Measurements from ENCODE around the gene GRM1.

GRM1 gene

DNA sequence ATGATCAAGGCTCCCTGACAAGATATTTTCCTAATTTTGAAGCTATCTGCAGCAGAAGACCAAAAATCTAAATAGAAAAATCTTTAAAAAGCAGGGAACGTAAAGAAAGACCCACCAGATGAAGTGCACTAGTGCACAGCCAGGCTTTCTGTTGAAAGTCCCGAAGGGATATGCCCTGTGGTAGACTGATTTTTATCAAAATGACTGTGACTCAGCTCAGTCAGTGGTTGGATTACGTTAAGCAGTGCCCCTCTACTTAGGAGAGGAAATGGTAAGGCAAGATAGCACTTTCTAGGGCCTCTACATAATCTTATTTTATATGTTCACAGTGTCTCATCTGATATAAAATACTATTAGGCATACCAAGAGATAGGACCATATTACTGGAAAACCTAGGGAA is 391.4 kb downstream of the GRM1 start:
- H3K27ac ChIP-seq = no peak overlapping the region

GRCh38 chr6:146422789-146423375 is 394.0 kb downstream of the GRM1 start:
- H3K27ac ChIP-seq = no peak overlapping the region
- no peak for TF ChIP-seq ZFX (IDR thresholded peaks at IDR 0.05)
- TF ChIP-seq, protein P1, sequence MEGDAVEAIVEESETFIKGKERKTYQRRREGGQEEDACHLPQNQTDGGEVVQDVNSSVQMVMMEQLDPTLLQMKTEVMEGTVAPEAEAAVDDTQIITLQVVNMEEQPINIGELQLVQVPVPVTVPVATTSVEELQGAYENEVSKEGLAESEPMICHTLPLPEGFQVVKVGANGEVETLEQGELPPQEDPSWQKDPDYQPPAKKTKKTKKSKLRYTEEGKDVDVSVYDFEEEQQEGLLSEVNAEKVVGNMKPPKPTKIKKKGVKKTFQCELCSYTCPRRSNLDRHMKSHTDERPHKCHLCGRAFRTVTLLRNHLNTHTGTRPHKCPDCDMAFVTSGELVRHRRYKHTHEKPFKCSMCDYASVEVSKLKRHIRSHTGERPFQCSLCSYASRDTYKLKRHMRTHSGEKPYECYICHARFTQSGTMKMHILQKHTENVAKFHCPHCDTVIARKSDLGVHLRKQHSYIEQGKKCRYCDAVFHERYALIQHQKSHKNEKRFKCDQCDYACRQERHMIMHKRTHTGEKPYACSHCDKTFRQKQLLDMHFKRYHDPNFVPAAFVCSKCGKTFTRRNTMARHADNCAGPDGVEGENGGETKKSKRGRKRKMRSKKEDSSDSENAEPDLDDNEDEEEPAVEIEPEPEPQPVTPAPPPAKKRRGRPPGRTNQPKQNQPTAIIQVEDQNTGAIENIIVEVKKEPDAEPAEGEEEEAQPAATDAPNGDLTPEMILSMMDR (conservative IDR thresholded peaks at IDR 0.05) = no peak

More for the DNA sequence above, 391.4 kb downstream of the GRM1 start:
- TF ChIP-seq ZFX (IDR thresholded peaks at IDR 0.05) = no peak
- TF ChIP-seq, protein P1 (conservative IDR thresholded peaks at IDR 0.05) = no peak

DNA sequence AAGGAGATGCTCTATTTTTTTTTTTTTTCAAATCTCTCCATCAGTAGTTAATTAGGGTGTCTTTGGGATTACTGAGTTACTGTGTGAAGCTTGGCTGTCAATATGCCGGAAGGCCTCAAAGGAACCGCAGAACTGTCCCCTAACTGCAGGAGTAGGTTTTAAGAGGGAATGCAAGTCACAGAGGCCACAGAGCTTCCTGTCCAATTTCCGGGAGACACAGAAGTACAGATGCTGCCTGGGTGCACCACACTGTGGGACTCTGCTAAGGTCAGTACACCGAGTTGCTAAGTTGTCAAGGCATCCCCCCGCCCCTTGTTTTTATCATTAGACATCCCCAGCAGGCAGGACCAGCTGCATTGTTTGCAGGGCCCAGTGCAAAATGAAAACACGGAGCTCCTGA is 394.6 kb downstream of the GRM1 start:
- no peak overlapping the region for H3K27ac ChIP-seq
- TF ChIP-seq ZFX (IDR thresholded peaks at IDR 0.05) = no peak
- TF ChIP-seq, protein P1 (conservative IDR thresholded peaks at IDR 0.05) = no peak

DNA sequence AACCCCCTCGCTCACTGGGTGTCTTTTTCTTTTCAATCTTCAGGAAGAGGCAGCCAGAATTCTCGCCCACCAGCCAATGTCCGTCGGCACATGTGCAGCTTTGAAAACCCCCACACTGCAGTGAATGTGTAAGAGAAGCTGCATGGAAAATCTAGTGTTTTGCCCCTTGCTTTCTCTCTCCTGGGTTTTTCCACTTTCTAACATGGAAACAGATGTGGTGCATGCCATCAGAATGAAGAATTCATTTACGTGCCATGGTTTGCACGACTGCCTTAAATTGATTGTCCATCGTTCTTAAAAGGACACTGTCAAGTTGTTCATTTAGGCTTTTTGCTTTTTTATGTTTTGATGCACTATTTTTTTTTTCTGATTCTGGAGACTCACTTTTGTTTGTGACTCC is 397.7 kb downstream of the GRM1 start:
- TF ChIP-seq, protein P1 (conservative IDR thresholded peaks at IDR 0.05) = no peak
- no peak for TF ChIP-seq ZFX (IDR thresholded peaks at IDR 0.05)
- no peak overlapping the region for H3K27ac ChIP-seq

GRCh38 chr6:146429831-146430230 is 401.0 kb downstream of the GRM1 start:
- TF ChIP-seq, protein P1 (conservative IDR thresholded peaks at IDR 0.05) = no peak
- no peak for TF ChIP-seq ZFX (IDR thresholded peaks at IDR 0.05)
- no peak overlapping the region for H3K27ac ChIP-seq

DNA sequence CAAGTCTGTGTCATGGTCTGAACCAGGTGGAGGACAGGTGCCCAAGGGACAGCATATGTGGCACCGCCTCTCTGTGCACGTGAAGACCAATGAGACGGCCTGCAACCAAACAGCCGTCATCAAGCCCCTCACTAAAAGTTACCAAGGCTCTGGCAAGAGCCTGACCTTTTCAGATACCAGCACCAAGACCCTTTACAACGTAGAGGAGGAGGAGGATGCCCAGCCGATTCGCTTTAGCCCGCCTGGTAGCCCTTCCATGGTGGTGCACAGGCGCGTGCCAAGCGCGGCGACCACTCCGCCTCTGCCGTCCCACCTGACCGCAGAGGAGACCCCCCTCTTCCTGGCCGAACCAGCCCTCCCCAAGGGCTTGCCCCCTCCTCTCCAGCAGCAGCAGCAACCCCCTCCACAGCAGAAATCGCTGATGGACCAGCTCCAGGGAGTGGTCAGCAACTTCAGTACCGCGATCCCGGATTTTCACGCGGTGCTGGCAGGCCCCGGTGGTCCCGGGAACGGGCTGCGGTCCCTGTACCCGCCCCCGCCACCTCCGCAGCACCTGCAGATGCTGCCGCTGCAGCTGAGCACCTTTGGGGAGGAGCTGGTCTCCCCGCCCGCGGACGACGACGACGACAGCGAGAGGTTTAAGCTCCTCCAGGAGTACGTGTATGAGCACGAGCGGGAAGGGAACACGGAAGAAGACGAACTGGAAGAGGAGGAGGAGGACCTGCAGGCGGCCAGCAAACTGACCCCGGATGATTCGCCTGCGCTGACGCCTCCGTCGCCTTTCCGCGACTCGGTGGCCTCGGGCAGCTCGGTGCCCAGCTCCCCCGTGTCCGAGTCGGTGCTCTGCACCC is 405.2 kb downstream of the GRM1 start:
- TF ChIP-seq ZFX (IDR thresholded peaks at IDR 0.05) = no peak
- TF ChIP-seq, protein P1 (conservative IDR thresholded peaks at IDR 0.05) = no peak
- H3K27ac ChIP-seq = no peak overlapping the region

DNA sequence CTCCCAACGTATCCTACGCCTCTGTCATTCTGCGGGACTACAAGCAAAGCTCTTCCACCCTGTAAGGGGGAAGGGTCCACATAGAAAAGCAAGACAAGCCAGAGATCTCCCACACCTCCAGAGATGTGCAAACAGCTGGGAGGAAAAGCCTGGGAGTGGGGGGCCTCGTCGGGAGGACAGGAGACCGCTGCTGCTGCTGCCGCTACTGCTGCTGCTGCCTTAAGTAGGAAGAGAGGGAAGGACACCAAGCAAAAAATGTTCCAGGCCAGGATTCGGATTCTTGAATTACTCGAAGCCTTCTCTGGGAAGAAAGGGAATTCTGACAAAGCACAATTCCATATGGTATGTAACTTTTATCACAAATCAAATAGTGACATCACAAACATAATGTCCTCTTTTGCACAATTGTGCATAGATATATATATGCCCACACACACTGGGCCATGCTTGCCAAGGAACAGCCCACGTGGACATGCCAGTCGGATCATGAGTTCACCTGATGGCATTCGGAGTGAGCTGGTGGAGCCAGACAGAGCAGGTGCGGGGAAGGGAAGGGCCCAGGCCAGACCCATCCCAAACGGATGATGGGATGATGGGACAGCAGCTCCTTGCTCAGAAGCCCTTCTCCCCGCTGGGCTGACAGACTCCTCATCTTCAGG is 406.0 kb downstream of the GRM1 start:
- TF ChIP-seq ZFX (IDR thresholded peaks at IDR 0.05) = no peak
- TF ChIP-seq, protein P1 (conservative IDR thresholded peaks at IDR 0.05) = no peak
- no peak overlapping the region for H3K27ac ChIP-seq

Data from C4-2B (cell line).